Mesendoderm (in vitro differentiated cells): ENCODE results near the gene CACNG5.
"Not testable (repeated sequence)": the region's sequence is repeated elsewhere in the genome, so short reads cannot be mapped to it uniquely, and the experiment has no call there.

ENCODE experiments used
- DNase-seq: peaks from one replicate; pipeline ENCODE4 v3.0.0; 2013
- H2AK5ac ChIP-seq: 2 replicates; pipeline ENCODE4 v1.6.1; 2013; ENCODE audit warnings: low read length, inconsistent platforms
- H2BK120ac ChIP-seq: 2 replicates; pipeline ENCODE4 v1.6.1; 2013; ENCODE audit warnings: low read depth, mild to moderate bottlenecking, low read length, moderate library complexity, mixed read lengths
- H2BK15ac ChIP-seq: replicated peaks from 2 replicates; pipeline ENCODE4 v1.6.1; 2013; ENCODE audit warnings: low read depth, mild to moderate bottlenecking, moderate library complexity
- H2BK5ac ChIP-seq: 2 replicates; pipeline ENCODE4 v1.6.1; 2013; ENCODE audit warnings: low read length, inconsistent platforms
- H3K18ac ChIP-seq: 2 replicates; pipeline ENCODE4 v1.6.1; 2013; ENCODE audit warnings: mild to moderate bottlenecking, low read length, mixed read lengths
- H3K23ac ChIP-seq: one replicate; pipeline ENCODE4 v1.6.1; 2013; ENCODE audit warnings: low read length
- H3K27ac ChIP-seq: 2 replicates; pipeline ENCODE4 v1.5.1; 2013; ENCODE audit warnings: low read depth, mild to moderate bottlenecking, inconsistent platforms, low read length, moderate library complexity
- H3K27me3 ChIP-seq: 2 replicates; pipeline ENCODE4 v1.6.1; 2013; ENCODE audit warnings: low read length, control low read depth, mild to moderate bottlenecking, inconsistent platforms; ENCODE audit not compliant: insufficient read depth, poor library complexity
- H3K36me3 ChIP-seq: 2 replicates; pipeline ENCODE4 v1.6.1; 2013; ENCODE audit warnings: low read length, inconsistent platforms; ENCODE audit not compliant: control insufficient read depth, insufficient read depth
- H3K4ac ChIP-seq: one replicate; pipeline ENCODE4 v1.6.1; 2013; ENCODE audit warnings: low read depth, mild to moderate bottlenecking, low read length, moderate library complexity
- H3K4me1 ChIP-seq: 2 replicates; pipeline ENCODE4 v1.6.1; 2013; ENCODE audit warnings: low read depth, low read length, inconsistent platforms; ENCODE audit not compliant: control insufficient read depth
- H3K4me2 ChIP-seq: 2 replicates; pipeline ENCODE4 v1.6.1; 2013; ENCODE audit warnings: low read length
- H3K4me3 ChIP-seq: 2 replicates; pipeline ENCODE4 v1.5.1; 2013; ENCODE audit warnings: mild to moderate bottlenecking, low read length
- H3K56ac ChIP-seq: one replicate; pipeline ENCODE4 v1.6.1; 2013; ENCODE audit warnings: low read length
- H3K79me1 ChIP-seq: 2 replicates; pipeline ENCODE4 v1.6.1; 2013; ENCODE audit warnings: low read length, inconsistent platforms
- H3K79me2 ChIP-seq: 2 replicates; pipeline ENCODE4 v1.6.1; 2013; ENCODE audit warnings: mild to moderate bottlenecking, low read length; ENCODE audit not compliant: control insufficient read depth, insufficient read depth
- H3K9ac ChIP-seq: 2 replicates; pipeline ENCODE4 v1.6.1; 2013; ENCODE audit warnings: low read length, inconsistent platforms
- H4K5ac ChIP-seq: one replicate; pipeline ENCODE4 v1.6.1; 2013; ENCODE audit warnings: low read length
- H4K8ac ChIP-seq: one replicate; pipeline ENCODE4 v1.6.1; 2013; ENCODE audit warnings: low read depth, mild to moderate bottlenecking, control low read depth, low read length, moderate library complexity
- WGBS: extraction: QIAGEN DNeasy Blood & Tissue Kit; methylation state at CpG from one replicate; pipeline ENCODE4 v1.1.7; 2013; ENCODE audit warnings: low lambda C conversion rate, missing lambda C conversion rate; ENCODE audit not compliant: insufficient coverage; ENCODE audit errors: extremely low coverage; 5-methylcytosine and 5-hydroxymethylcytosine counted together

Gene CACNG5

DNA sequence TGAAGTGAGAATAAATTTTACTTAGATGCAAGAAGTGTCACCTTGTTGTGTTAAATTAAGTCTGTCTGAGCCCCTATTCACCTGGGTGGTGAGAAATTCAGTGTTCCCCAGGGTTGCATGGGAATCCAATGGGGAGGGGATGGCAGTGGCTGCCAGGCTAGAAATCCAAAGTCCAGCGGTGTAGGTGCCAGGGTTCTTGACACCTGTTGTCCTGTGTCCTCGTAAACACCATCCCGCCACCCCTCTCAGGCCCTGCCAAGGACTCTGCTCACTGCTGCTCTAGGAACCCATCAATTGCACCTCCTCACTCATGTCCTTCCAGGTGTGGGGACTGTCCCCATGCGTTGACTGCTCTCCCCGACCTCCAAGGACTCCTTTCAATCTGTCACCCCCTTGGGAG lies 58.9 kb downstream of the CACNG5 start:
- H3K79me1 ChIP-seq, result no peaks in the 10 kb centered on the region
- H3K9ac ChIP-seq, result no peak overlapping the region
- no CpG with 5 or more reads among the region's 5 CpGs for WGBS
- no peak overlapping the region for H4K8ac ChIP-seq
- no peaks in the 10 kb centered on the region for H3K27me3 ChIP-seq
- H3K27ac ChIP-seq, result no peak overlapping the region
- no peak overlapping the region for H3K4me3 ChIP-seq
- H2BK120ac ChIP-seq, result no peak overlapping the region
- no peak overlapping the region for H3K4ac ChIP-seq
- H3K18ac ChIP-seq, result no peak overlapping the region
- no peak overlapping the region for H2AK5ac ChIP-seq
- no peaks in the 10 kb centered on the region for H3K36me3 ChIP-seq
- no peaks in the 10 kb centered on the region for H3K79me2 ChIP-seq
- no peak overlapping the region for H2BK5ac ChIP-seq
- H3K56ac ChIP-seq, result no peak overlapping the region
- DNase-seq, result no peak
- no peaks in the 10 kb centered on the region for H3K4me1 ChIP-seq
- H3K4me2 ChIP-seq, result no peak overlapping the region
- no peak overlapping the region for H4K5ac ChIP-seq
- H3K23ac ChIP-seq, result no peak overlapping the region
- H2BK15ac ChIP-seq, result no peak overlapping the region

DNA sequence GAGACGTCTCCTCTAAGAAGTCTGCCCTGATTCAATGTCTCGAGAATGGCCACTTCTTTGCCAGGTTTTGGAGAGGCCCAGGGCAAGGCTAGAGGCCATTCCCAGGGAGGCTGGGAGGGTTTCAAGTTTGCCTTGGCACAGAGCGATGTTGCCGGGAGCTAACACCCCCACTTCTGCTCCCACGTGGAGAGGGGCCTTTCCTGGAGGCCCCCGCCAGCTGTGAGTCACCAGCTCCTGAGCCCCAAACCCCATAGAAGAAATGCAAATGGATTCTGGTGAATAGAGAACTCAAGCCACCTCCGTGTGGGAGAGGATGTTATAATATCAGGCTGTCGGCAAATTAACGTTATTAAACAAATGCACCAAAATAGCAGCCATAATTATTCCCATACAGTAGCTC lies 62.2 kb downstream of the CACNG5 start:
- Histone ChIP-seq H3K4me1 (no peaks in the 10 kb centered on the region), H3K79me2 (no peaks in the 10 kb centered on the region), H4K5ac (no peak overlapping the region), H3K18ac (no peak overlapping the region), H3K4me3 (no peak overlapping the region), H2BK5ac (no peak overlapping the region), H2BK120ac (no peak overlapping the region), H3K79me1 (no peaks in the 10 kb centered on the region), H3K4me2 (no peak overlapping the region), H3K23ac (no peak overlapping the region), H3K27me3 (no peaks in the 10 kb centered on the region), H3K4ac (no peak overlapping the region), H3K36me3 (no peaks in the 10 kb centered on the region), H3K9ac (no peak overlapping the region), H2BK15ac (no peak overlapping the region), H4K8ac (no peak overlapping the region), H3K56ac (no peak overlapping the region), H3K27ac (no peak overlapping the region), H2AK5ac (no peak overlapping the region)
- no peak for DNase-seq
- WGBS, result no CpG with 5 or more reads among the region's 9 CpGs

GRCh38 chr17:66898536-66898935 lies 63.6 kb downstream of the CACNG5 start:
- Histone ChIP-seq H3K79me2 (no peaks in the 10 kb centered on the region), H3K23ac (no peak overlapping the region), H3K4me2 (no peak overlapping the region), H3K56ac (no peak overlapping the region), H2BK5ac (no peak overlapping the region), H3K18ac (no peak overlapping the region), H2AK5ac (no peak overlapping the region), H3K4ac (no peak overlapping the region), H4K5ac (no peak overlapping the region), H2BK120ac (no peak overlapping the region), H3K79me1 (no peaks in the 10 kb centered on the region), H3K4me1 (no peaks in the 10 kb centered on the region), H2BK15ac (no peak overlapping the region), H3K9ac (no peak overlapping the region), H3K4me3 (no peak overlapping the region), H3K27me3 (no peaks in the 10 kb centered on the region), H3K36me3 (no peaks in the 10 kb centered on the region), H4K8ac (no peak overlapping the region), H3K27ac (no peak overlapping the region)
- WGBS, result no CpG with 5 or more reads among the region's 10 CpGs
- DNase-seq, result no peak

DNA sequence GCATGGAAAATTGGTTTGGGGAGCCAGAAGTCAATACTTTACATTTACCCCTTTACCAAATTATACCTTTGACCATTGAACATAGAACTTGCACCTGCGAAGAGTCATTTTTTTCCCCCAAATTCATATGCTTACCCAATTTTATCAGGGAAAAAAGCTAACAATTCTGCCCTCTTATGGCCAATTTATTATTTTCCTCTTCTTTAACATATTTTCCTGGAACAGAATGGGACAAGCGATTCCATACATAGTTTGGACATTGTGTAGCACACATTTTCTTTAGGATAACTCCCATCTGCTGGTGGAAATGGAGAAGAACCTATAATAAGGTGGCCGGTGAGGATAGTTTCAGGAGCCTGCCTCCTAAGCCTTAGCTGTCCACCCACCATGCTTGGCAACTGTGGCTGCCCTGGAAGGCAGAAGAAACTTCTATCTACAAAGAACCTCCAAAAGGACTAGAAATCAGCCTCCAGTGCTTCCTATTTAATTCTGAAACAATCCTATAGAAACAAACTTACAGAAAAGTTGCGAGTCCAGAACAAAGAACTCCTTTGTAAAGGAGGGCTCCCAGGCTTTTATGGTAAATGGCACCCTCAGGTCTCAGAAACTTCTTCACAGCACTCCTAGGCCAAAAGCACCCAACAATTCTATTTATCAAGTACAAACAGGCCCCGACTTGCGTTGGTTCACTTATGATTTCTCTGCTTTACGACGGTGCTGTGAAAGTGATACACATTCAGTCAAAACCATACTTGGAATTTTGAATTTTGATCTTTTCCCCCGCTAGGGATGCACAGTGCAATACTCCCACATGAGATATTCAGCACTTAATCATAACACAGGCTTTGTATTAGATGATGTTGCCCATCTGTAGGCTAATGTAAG lies 65.5 kb downstream of the CACNG5 start:
- H4K8ac ChIP-seq, result no peak overlapping the region
- no peak overlapping the region for H4K5ac ChIP-seq
- no peaks in the 10 kb centered on the region for H3K36me3 ChIP-seq
- H3K23ac ChIP-seq, result no peak overlapping the region
- no CpG with 5 or more reads among the region's 9 CpGs for WGBS
- H3K79me1 ChIP-seq, result no peaks in the 10 kb centered on the region
- H3K4me3 ChIP-seq, result no peak overlapping the region
- H3K27me3 ChIP-seq, result no peaks in the 10 kb centered on the region
- no peaks in the 10 kb centered on the region for H3K4me1 ChIP-seq
- no peak overlapping the region for H3K9ac ChIP-seq
- no peak overlapping the region for H3K27ac ChIP-seq
- H2BK15ac ChIP-seq, result no peak overlapping the region
- H3K79me2 ChIP-seq, result no peaks in the 10 kb centered on the region
- no peak overlapping the region for H2BK5ac ChIP-seq
- H3K4ac ChIP-seq, result no peak overlapping the region
- H3K4me2 ChIP-seq, result no peak overlapping the region
- no peak overlapping the region for H2BK120ac ChIP-seq
- H2AK5ac ChIP-seq, result no peak overlapping the region
- H3K56ac ChIP-seq, result no peak overlapping the region
- H3K18ac ChIP-seq, result no peak overlapping the region
- DNase-seq, result no peak

- not testable (repeated sequence) for H3K36me3 ChIP-seq, H3K56ac ChIP-seq, H3K79me1 ChIP-seq, H3K4me3 ChIP-seq, H2BK15ac ChIP-seq, H4K5ac ChIP-seq, H3K23ac ChIP-seq, H4K8ac ChIP-seq, H3K27ac ChIP-seq, H3K79me2 ChIP-seq, DNase-seq, H2BK5ac ChIP-seq, H3K9ac ChIP-seq, H3K4me1 ChIP-seq, H2AK5ac ChIP-seq, H3K27me3 ChIP-seq, H3K18ac ChIP-seq, H3K4me2 ChIP-seq, H3K4ac ChIP-seq, H2BK120ac ChIP-seq
- no CpG with 5 or more reads among the region's 6 CpGs for WGBS
These were observed 68.4 kb downstream of the CACNG5 start for GRCh38 chr17:66903296-66903695.

DNA sequence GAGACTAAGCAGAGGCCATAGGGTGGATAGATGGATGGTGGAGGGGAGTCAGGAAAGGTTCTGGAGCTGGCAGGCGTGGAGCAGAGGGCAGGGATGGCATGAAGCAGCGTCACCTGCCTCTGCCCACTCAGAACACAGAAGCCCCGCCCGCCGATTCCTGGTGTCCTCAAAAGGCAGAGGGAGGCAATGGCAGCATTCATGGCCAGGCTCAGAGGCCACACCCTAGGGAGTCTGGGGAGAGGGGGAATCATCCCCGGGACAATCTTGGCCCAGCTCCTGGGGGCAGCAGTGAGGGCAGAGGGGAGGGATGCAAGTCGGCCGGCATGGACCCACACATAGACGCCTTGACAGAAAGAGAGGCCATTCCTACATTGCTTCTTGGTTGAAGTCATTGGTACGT lies 68.9 kb downstream of the CACNG5 start:
- no peaks in the 10 kb centered on the region for H3K79me1 ChIP-seq
- H3K9ac ChIP-seq, result no peak overlapping the region
- H3K79me2 ChIP-seq, result no peaks in the 10 kb centered on the region
- H3K18ac ChIP-seq, result no peak overlapping the region
- H3K4me2 ChIP-seq, result no peak overlapping the region
- H2AK5ac ChIP-seq, result no peak overlapping the region
- H2BK15ac ChIP-seq, result no peak overlapping the region
- H3K23ac ChIP-seq, result no peak overlapping the region
- no peak overlapping the region for H3K4me3 ChIP-seq
- no peak overlapping the region for H4K5ac ChIP-seq
- no peak for DNase-seq
- WGBS, result no CpG with 5 or more reads among the region's 10 CpGs
- H3K36me3 ChIP-seq, result no peaks in the 10 kb centered on the region
- H3K4ac ChIP-seq, result no peak overlapping the region
- H3K56ac ChIP-seq, result no peak overlapping the region
- H3K27me3 ChIP-seq, result no peaks in the 10 kb centered on the region
- no peak overlapping the region for H2BK120ac ChIP-seq
- H4K8ac ChIP-seq, result no peak overlapping the region
- no peak overlapping the region for H2BK5ac ChIP-seq
- no peak overlapping the region for H3K27ac ChIP-seq
- no peaks in the 10 kb centered on the region for H3K4me1 ChIP-seq
